ENCODE data around the gene IRGQ.
A peak's percentile ranks its signal among the peaks of the same experiment; 100 is the strongest.
"Not testable (repeated sequence)": the region's sequence is repeated elsewhere in the genome, so short reads cannot be mapped to it uniquely, and the experiment has no call there.

Gene IRGQ

GRCh38 chr19:43623889-43624670 is 28.1 kb upstream of the IRGQ start:
- no peak for DNase-seq

GRCh38 chr19:43622956-43623355 is 27.0 kb upstream of the IRGQ start:
- no peak for DNase-seq

- DNase-seq = no peak
These were observed 26.1 kb upstream of the IRGQ start for GRCh38 chr19:43622070-43622469.

- no peak for DNase-seq
These were observed 24.4 kb upstream of the IRGQ start for GRCh38 chr19:43620061-43621001.

- DNase-seq = peak; percentile 99
These were observed 23.5 kb upstream of the IRGQ start, which contains the start of gene ZNF428 for GRCh38 chr19:43619262-43620060. Gene ZNF428 (minus strand): TSS chr19:43619629. CDS start chr19:43614304, 5,325 bp downstream.

GRCh38 chr19:43618921-43619261 is 23.0 kb upstream of the IRGQ start:
- peak; percentile 84 for DNase-seq

GRCh38 chr19:43616954-43617353 is 21.0 kb upstream of the IRGQ start:
- DNase-seq = no peak

GRCh38 chr19:43616306-43616705 is 20.4 kb upstream of the IRGQ start:
- DNase-seq = no peak

GRCh38 chr19:43612374-43612773 is 16.4 kb upstream of the IRGQ start:
- DNase-seq = no peak

GRCh38 chr19:43611788-43612187 is 15.9 kb upstream of the IRGQ start, which contains the start of gene SRRM5:
Gene SRRM5 (plus strand): TSS chr19:43612088. CDS start chr19:43612122, 34 bp downstream.
- DNase-seq = no peak

- DNase-seq = no peak
These were observed 14.6 kb upstream of the IRGQ start for GRCh38 chr19:43610493-43610892.

GRCh38 chr19:43609872-43610271 is 13.9 kb upstream of the IRGQ start:
- no peak for DNase-seq

- no peak for DNase-seq
These were observed 11.6 kb upstream of the IRGQ start for GRCh38 chr19:43607238-43608205.

GRCh38 chr19:43606569-43607229 is 10.8 kb upstream of the IRGQ start:
- DNase-seq = no peak

GRCh38 chr19:43605875-43606568 is 10.1 kb upstream of the IRGQ start:
- DNase-seq = no peak

GRCh38 chr19:43600326-43600725 is 4.4 kb upstream of the IRGQ start:
- not testable (repeated sequence) for DNase-seq

- DNase-seq = no peak
These were observed 3.8 kb upstream of the IRGQ start for GRCh38 chr19:43599635-43600295.

GRCh38 chr19:43598445-43599240 is 2.7 kb upstream of the IRGQ start:
- DNase-seq = no peak

GRCh38 chr19:43597876-43598275 is 1.9 kb upstream of the IRGQ start:
- no peak for DNase-seq
